Tibial artery (tissue), 4 donors: ENCODE results near the gene SMR3A.

Source experiments
- DNase-seq, 2 donors: peaks; one replicate each; pipeline ENCODE4 v3.0.0-alpha.2; 2019
- H3K27ac ChIP-seq, 2 donors: fragments of 200-600 bp; sonication (generic) in 1 of 2; 1 replicate in 1 of 2; 2 replicates in 1 of 2; pipeline ENCODE4 v1.5.1; 2018 to 2019; ENCODE audit warnings: mild to moderate bottlenecking in 1 of 2
- H3K27me3 ChIP-seq, 2 donors: fragments of 200-600 bp; sonication (generic) in 1 of 2; one replicate each; pipeline versions ENCODE4 v1.5.1 to v1.6.0; 2016 to 2019
- H3K36me3 ChIP-seq, 3 donors: fragments of 200-600 bp; sonication (generic) in 2 of 3; one replicate each; pipeline ENCODE4 v1.5.1; 2016 to 2019; ENCODE audit warnings: mild to moderate bottlenecking in 2 of 3
- H3K4me1 ChIP-seq, 4 donors: fragments of 200-600 bp; sonication (generic) in 2 of 4; 1 replicate in 3 of 4; 2 replicates in 1 of 4; pipeline ENCODE4 v1.5.1; 2016 to 2019
- H3K4me3 ChIP-seq, 2 donors: fragments of 200-600 bp; sonication (generic) in 1 of 2; 1 replicate in 1 of 2; 2 replicates in 1 of 2; pipeline ENCODE4 v1.5.1; 2018 to 2019; ENCODE audit warnings: mild to moderate bottlenecking in 2 of 2
- H3K9me3 ChIP-seq, 3 donors: fragments of 200-600 bp; sonication (generic) in 1 of 3; one replicate each; pipeline ENCODE4 v1.5.1; 2016 to 2019
- intact Hi-C: fragments of 100-400 bp; cut with DNase I; formaldehyde crosslinking; loops from one replicate; pipeline ENCODE4 v1.15.0; 2023; ENCODE audit warnings: low total_unique reads
- TF ChIP-seq, protein P1 (sequence below), 2 experiments: fragments of 200-600 bp in 1 of 2; fragments of 450-650 bp in 1 of 2; IDR thresholded peaks; one replicate each; pipeline ENCODE4 v1.5.1; 2017 to 2019; ENCODE audit warnings: antibody characterized with exemption in 2 of 2, mild to moderate bottlenecking in 1 of 2, moderate library complexity in 1 of 2

Gene SMR3A

GRCh38 chr4:70371987-70372386 lies 11.4 kb downstream of the SMR3A start:
- Histone ChIP-seq H3K36me3 (no peaks in the 10 kb centered on the region), H3K27me3 (no peaks in the 10 kb centered on the region), H3K4me1 (no peaks in the 10 kb centered on the region), H3K9me3 (no peaks in the 10 kb centered on the region), H3K4me3 (no peak overlapping the region), H3K27ac (no peak overlapping the region)
- intact Hi-C loops: no loop called here
- TF ChIP-seq, protein P1, sequence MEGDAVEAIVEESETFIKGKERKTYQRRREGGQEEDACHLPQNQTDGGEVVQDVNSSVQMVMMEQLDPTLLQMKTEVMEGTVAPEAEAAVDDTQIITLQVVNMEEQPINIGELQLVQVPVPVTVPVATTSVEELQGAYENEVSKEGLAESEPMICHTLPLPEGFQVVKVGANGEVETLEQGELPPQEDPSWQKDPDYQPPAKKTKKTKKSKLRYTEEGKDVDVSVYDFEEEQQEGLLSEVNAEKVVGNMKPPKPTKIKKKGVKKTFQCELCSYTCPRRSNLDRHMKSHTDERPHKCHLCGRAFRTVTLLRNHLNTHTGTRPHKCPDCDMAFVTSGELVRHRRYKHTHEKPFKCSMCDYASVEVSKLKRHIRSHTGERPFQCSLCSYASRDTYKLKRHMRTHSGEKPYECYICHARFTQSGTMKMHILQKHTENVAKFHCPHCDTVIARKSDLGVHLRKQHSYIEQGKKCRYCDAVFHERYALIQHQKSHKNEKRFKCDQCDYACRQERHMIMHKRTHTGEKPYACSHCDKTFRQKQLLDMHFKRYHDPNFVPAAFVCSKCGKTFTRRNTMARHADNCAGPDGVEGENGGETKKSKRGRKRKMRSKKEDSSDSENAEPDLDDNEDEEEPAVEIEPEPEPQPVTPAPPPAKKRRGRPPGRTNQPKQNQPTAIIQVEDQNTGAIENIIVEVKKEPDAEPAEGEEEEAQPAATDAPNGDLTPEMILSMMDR (IDR thresholded peaks at IDR 0.05): no peak
- no peak for DNase-seq

GRCh38 chr4:70372760-70373159 lies 12.2 kb downstream of the SMR3A start:
- Histone ChIP-seq H3K4me3 (no peak overlapping the region), H3K36me3 (no peaks in the 10 kb centered on the region), H3K9me3 (no peaks in the 10 kb centered on the region), H3K27ac (no peak overlapping the region), H3K27me3 (no peaks in the 10 kb centered on the region), H3K4me1 (no peaks in the 10 kb centered on the region)
- TF ChIP-seq, protein P1 (IDR thresholded peaks at IDR 0.05): no peak
- no peak for DNase-seq
- intact Hi-C loops: no loop called here

DNA sequence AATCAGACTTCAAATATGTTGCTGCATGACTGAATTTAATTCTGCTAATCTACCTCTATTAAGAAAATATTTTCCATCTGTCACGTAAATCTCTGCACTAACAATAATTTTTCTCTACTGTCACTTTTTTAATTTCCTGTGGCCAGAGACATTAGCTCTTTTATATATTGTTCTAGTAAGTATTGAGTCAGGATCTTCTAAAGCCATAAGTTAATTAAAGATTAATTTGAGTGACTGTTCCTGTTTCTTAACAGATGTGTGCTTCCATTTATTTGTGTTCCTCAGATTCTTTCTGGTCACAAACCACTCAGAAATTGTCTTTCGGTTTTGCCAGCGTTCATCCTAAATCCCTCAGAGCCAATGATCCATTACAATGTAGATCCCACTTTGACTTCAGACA lies 20.0 kb downstream of the SMR3A start:
- Histone ChIP-seq H3K4me3 (no peak overlapping the region), H3K4me1 (no peaks in the 10 kb centered on the region), H3K9me3 (no peaks in the 10 kb centered on the region), H3K27ac (no peak overlapping the region), H3K36me3 (no peaks in the 10 kb centered on the region), H3K27me3 (no peaks in the 10 kb centered on the region)
- TF ChIP-seq, protein P1 (IDR thresholded peaks at IDR 0.05): no peak
- intact Hi-C loops: no loop called here
- DNase-seq: no peak

DNA sequence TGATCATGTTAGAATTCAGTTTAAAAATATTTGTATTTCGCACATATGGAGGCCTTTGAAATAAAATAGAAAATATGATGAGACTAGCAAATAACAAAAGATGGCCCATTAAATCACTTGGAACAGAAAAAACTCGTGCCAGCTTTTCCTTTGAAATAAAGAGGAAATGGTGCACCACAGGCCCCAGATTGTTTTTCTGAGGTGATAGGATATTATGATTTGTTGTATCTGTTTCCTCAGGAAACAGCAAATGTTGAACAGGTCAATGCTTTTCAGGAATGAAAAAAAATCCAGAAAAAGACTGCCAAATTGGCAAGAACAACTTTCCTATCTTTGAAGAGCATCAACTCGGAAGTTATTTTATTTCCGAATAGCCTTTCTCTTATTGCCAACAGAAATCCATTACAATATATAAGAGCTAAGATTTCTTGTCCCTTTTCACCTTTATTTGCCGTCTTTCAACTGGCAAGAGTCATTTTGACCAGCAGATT lies 22.2 kb downstream of the SMR3A start, which contains the start of gene SMR3B:
TSS of gene SMR3B (plus strand) at position 441 of the 491 bp plus-strand sequence. CDS start 1,380 bp downstream, outside the sequence.
- Histone ChIP-seq H3K36me3 (no peaks in the 10 kb centered on the region), H3K9me3 (no peaks in the 10 kb centered on the region), H3K27ac (no peak within 1 kb of the TSS), H3K4me1 (no peaks in the 10 kb centered on the region), H3K27me3 (no peaks in the 10 kb centered on the region), H3K4me3 (no peak within 1 kb of the TSS)
- intact Hi-C loops: no loop called here
- TF ChIP-seq, protein P1 (IDR thresholded peaks at IDR 0.05): no peak
- no peak for DNase-seq

DNA sequence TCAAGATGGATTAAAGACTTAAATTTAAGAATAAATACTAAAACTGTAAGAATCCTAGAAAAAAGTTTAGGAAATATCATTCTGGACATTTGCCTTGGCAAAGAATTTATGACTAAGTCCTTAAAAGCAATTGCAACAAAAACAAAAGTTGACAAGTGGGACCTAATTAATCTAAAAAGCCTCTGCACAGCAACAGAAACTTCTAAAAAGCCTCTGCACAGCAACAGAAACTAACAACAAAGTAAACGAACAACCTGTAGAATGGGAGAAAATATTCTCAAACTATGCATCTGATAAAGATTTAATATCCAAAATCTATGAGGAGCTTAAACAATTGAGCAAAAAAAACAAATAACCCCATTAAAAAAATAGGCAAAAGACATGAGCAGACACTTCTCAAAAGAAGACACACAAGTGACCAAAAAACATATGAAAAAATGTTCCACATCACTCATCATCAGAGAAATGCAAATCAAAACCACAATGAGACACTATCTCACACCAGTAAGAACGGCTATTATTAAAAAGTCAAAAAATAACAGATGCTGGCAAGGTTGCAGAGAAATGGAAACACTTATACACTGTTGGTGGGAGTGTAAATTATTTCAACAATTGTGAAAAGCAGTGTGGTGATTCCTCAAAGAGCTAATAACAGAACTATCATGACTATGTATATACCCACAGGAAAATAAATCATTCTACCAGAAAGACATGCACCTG lies 31.7 kb downstream of the SMR3A start:
- Histone ChIP-seq H3K4me1 (no peaks in the 10 kb centered on the region), H3K36me3 (no peaks in the 10 kb centered on the region), H3K9me3 (no peaks in the 10 kb centered on the region), H3K27ac (no peak overlapping the region), H3K27me3 (no peaks in the 10 kb centered on the region), H3K4me3 (no peak overlapping the region)
- no peak for DNase-seq
- intact Hi-C loops: no loop called here
- TF ChIP-seq, protein P1 (IDR thresholded peaks at IDR 0.05): no peak
